Mesenchymal stem cell (in vitro differentiated cells and primary cell): ENCODE measurements around the gene GTF3C1.
A peak's percentile ranks its signal among the peaks of the same experiment; 100 is the strongest.

ENCODE experiments used
- DNase-seq: peaks from one replicate; pipeline ENCODE4 v3.0.0-alpha.2; 2013
- H2AFZ ChIP-seq: one replicate; pipeline ENCODE4 v1.6.1; 2013; ENCODE audit warnings: low read depth, mild to moderate bottlenecking, control low read depth, inconsistent platforms, low read length, moderate library complexity
- H2AK5ac ChIP-seq: 2 replicates; pipeline ENCODE4 v1.6.1; 2013; ENCODE audit warnings: low read length, moderate library complexity, mild to moderate bottlenecking, inconsistent platforms; ENCODE audit not compliant: severe bottlenecking
- H2BK120ac ChIP-seq: one replicate; pipeline ENCODE4 v1.6.1; 2013; ENCODE audit warnings: low read depth, mild to moderate bottlenecking, inconsistent platforms, low read length, moderate library complexity
- H2BK12ac ChIP-seq, 2 experiments: one replicate each; pipeline ENCODE4 v1.6.1; 2013; ENCODE audit warnings: inconsistent platforms in 2 of 2, low read length in 2 of 2, mild to moderate bottlenecking in 2 of 2, moderate library complexity in 2 of 2, control low read depth in 1 of 2
- H2BK15ac ChIP-seq: one replicate; pipeline ENCODE4 v1.6.1; 2013; ENCODE audit warnings: mild to moderate bottlenecking, low read depth, inconsistent platforms; ENCODE audit not compliant: poor library complexity, severe bottlenecking
- H2BK5ac ChIP-seq: 2 replicates; pipeline ENCODE4 v1.6.1; 2013; ENCODE audit warnings: low read depth, mild to moderate bottlenecking, low read length, control low read depth, inconsistent platforms; ENCODE audit not compliant: poor library complexity, severe bottlenecking
- H3K14ac ChIP-seq, 2 experiments: one replicate each; pipeline ENCODE4 v1.6.1; 2013; ENCODE audit warnings: inconsistent platforms in 2 of 2, low read length in 2 of 2, control low read depth in 1 of 2, mild to moderate bottlenecking in 1 of 2, moderate library complexity in 1 of 2
- H3K18ac ChIP-seq, 2 experiments: one replicate each; pipeline ENCODE4 v1.6.1; 2013; ENCODE audit warnings: inconsistent platforms in 2 of 2, low read length in 2 of 2, control low read depth in 1 of 2, low read depth in 1 of 2, mild to moderate bottlenecking in 1 of 2
- H3K23ac ChIP-seq, 2 experiments: one replicate each; pipeline ENCODE4 v1.6.1; 2013; ENCODE audit warnings: inconsistent platforms in 2 of 2, low read length in 2 of 2, mild to moderate bottlenecking in 2 of 2, moderate library complexity in 2 of 2, control low read depth in 1 of 2
- H3K27ac ChIP-seq: 2 replicates; pipeline ENCODE4 v1.5.1; 2013; ENCODE audit warnings: mild to moderate bottlenecking, moderate library complexity, low read length, control low read depth, inconsistent platforms; ENCODE audit not compliant: poor library complexity, severe bottlenecking
- H3K27me3 ChIP-seq, 2 experiments: 2 replicates each; pipeline versions ENCODE4 v1.6.1 to v1.7.0; 2013; ENCODE audit warnings: low read length in 2 of 2, mild to moderate bottlenecking in 2 of 2, moderate library complexity in 2 of 2, control low read depth in 1 of 2, inconsistent platforms in 1 of 2; ENCODE audit not compliant: control insufficient read depth in 1 of 2, insufficient read depth in 1 of 2
- H3K36me3 ChIP-seq, 2 experiments: 2 replicates each; pipeline versions ENCODE4 v1.6.1 to v1.7.0; 2013; ENCODE audit warnings: low read length in 2 of 2, control low read depth in 1 of 2, inconsistent platforms in 1 of 2, low read depth in 1 of 2, mild to moderate bottlenecking in 1 of 2; ENCODE audit not compliant: insufficient read depth in 2 of 2, control insufficient read depth in 1 of 2
- H3K4ac ChIP-seq, 2 experiments: one replicate each; pipeline ENCODE4 v1.6.1; 2013; ENCODE audit warnings: inconsistent platforms in 2 of 2, low read length in 2 of 2, mild to moderate bottlenecking in 2 of 2, moderate library complexity in 2 of 2, control low read depth in 1 of 2, low read depth in 1 of 2
- H3K4me1 ChIP-seq: 2 replicates; pipeline ENCODE4 v1.6.1; 2013; ENCODE audit warnings: low read depth, low read length, control low read depth; ENCODE audit not compliant: control insufficient read depth, insufficient read depth
- H3K4me2 ChIP-seq: 2 replicates; pipeline ENCODE4 v1.6.1; 2013; ENCODE audit warnings: low read length, mild to moderate bottlenecking, inconsistent platforms; ENCODE audit not compliant: poor library complexity, severe bottlenecking
- H3K4me3 ChIP-seq, 2 experiments: 2 replicates each; pipeline versions ENCODE4 v1.5.1 to v1.7.0; 2013; ENCODE audit warnings: low read length in 2 of 2, mild to moderate bottlenecking in 2 of 2, control low read depth in 1 of 2, low read depth in 1 of 2; ENCODE audit not compliant: insufficient read depth in 1 of 2
- H3K79me1 ChIP-seq: replicated peaks from 2 replicates; pipeline ENCODE4 v1.6.1; 2013; ENCODE audit warnings: mild to moderate bottlenecking, control low read depth, low read length, inconsistent platforms; ENCODE audit not compliant: poor library complexity, severe bottlenecking
- H3K9ac ChIP-seq: 2 replicates; pipeline ENCODE4 v1.7.0; 2013; ENCODE audit warnings: mild to moderate bottlenecking, low read length, moderate library complexity
- H3K9me3 ChIP-seq: 2 replicates; pipeline ENCODE4 v1.7.0; 2013; ENCODE audit warnings: mild to moderate bottlenecking, low read length; ENCODE audit not compliant: control insufficient read depth
- H4K8ac ChIP-seq: one replicate; pipeline ENCODE4 v1.6.1; 2013; ENCODE audit warnings: inconsistent platforms, mild to moderate bottlenecking, low read length, moderate library complexity
- H4K91ac ChIP-seq: one replicate; pipeline ENCODE4 v1.6.1; 2013; ENCODE audit warnings: mild to moderate bottlenecking, low read length, inconsistent platforms
- WGBS: methylation state at CpG from one replicate; pipeline ENCODE4 v1.1.7; 2013; ENCODE audit warnings: mixed read lengths; 5-methylcytosine and 5-hydroxymethylcytosine counted together

Gene GTF3C1

DNA sequence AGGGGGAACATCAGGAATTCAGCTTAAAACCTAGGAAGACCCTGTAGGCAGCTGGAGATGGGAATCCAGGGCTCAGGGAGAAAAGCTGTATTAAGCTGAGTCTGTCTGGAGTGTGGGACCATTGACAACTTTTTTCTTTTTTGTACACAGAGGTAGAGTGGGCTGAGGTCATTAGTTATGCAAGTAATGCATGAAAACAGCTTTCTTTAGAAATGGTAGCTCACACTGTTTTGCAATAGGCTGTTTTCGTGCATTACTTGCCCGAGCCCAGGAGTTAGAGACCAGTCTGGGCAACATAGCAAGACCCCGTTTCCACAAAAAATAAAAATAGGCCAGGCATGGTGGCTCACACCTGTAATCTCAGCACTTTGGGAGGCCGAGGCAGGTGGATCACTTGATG, 46.7 kb upstream of the GTF3C1 start:
- Histone ChIP-seq H3K79me1 (peaks cover 8% of the 10 kb centered on the region), H3K27ac (no peak overlapping the region), H2BK15ac (no peak overlapping the region), H3K9ac (no peak overlapping the region), H2AFZ (no peak overlapping the region), H3K23ac (no peak overlapping the region), H3K36me3 (peaks cover 11 to 22% of the 10 kb centered on the region in 2 experiments), H3K4me1 (no peaks in the 10 kb centered on the region), H3K18ac (no peak overlapping the region), H3K9me3 (no peaks in the 10 kb centered on the region), H3K27me3 (no peaks in the 10 kb centered on the region), H2BK5ac (no peak overlapping the region), H2BK12ac (no peak overlapping the region), H3K14ac (no peak overlapping the region), H4K8ac (no peak overlapping the region), H2BK120ac (no peak overlapping the region), H3K4ac (no peak overlapping the region), H2AK5ac (no peak overlapping the region), H3K4me2 (no peak overlapping the region), H4K91ac (no peak overlapping the region), H3K4me3 (no peak overlapping the region)
- no peak for DNase-seq
- WGBS, result 97% methylated on average over 4 of the region's 4 CpGs

DNA sequence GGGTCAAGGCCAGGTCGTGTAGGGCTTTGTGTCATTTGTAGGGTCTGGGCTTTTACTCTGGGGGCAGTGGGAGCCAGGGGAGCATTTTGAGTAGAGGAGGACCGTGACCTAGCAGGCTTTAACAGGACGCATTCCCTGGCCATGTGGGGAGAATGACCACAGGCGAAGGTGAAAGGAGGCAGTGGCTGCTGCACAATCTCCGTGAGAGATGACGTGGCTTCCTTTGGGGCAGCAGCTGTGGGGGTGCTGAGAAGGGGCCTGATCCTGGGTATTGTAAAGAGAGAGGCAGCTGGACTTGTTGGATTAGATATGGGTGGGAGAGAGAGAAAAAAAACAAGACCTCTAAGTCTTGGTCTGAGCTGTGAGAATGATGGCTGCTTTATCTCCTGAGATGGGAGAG, 46.3 kb upstream of the GTF3C1 start:
- Histone ChIP-seq H3K9me3 (no peaks in the 10 kb centered on the region), H2BK12ac (no peak overlapping the region), H3K4me2 (no peak overlapping the region), H2AFZ (no peak overlapping the region), H3K18ac (no peak overlapping the region), H3K27ac (no peak overlapping the region), H3K14ac (peak overlapping the region in 1 of 2 experiments; percentile 62), H3K36me3 (peaks cover 11 to 22% of the 10 kb centered on the region in 2 experiments), H2BK120ac (no peak overlapping the region), H3K4ac (no peak overlapping the region), H3K27me3 (no peaks in the 10 kb centered on the region), H3K79me1 (peaks cover 8% of the 10 kb centered on the region), H3K4me1 (no peaks in the 10 kb centered on the region), H2AK5ac (no peak overlapping the region), H3K9ac (no peak overlapping the region), H2BK5ac (no peak overlapping the region), H4K91ac (no peak overlapping the region), H3K23ac (no peak overlapping the region), H3K4me3 (no peak overlapping the region), H2BK15ac (no peak overlapping the region), H4K8ac (no peak overlapping the region)
- 79% methylated on average over 6 of the region's 6 CpGs for WGBS
- DNase-seq, result no peak

DNA sequence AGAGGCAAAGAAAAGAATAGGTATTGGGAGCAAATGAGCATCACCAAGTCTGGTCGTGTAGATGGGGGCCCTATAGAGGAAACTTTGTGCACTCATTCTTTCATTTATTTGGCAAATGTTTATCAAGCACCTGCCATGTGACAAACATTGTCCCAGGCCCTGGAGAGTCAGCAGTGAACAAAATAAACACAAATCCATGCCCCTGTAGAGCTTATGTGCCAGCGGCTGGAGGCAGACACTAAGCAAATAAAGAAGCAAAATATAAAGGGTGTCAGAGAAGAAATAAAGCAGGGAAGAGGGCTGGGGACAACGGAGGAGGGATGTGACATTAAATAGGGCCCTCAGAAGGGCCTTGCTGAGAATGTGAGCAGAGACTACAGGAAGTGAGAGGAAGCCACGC, 45.8 kb upstream of the GTF3C1 start:
- no peak overlapping the region for H3K4ac ChIP-seq
- H2BK5ac ChIP-seq, result no peak overlapping the region
- no peak overlapping the region for H3K4me2 ChIP-seq
- H3K9me3 ChIP-seq, result no peaks in the 10 kb centered on the region
- no peak overlapping the region for H2BK12ac ChIP-seq
- 79% methylated on average over 4 of the region's 4 CpGs for WGBS
- no peaks in the 10 kb centered on the region for H3K4me1 ChIP-seq
- H3K36me3 ChIP-seq, result peaks cover 11 to 22% of the 10 kb centered on the region in 2 experiments
- no peak overlapping the region for H2BK15ac ChIP-seq
- H3K14ac ChIP-seq, result no peak overlapping the region
- H3K27me3 ChIP-seq, result no peaks in the 10 kb centered on the region
- H4K91ac ChIP-seq, result no peak overlapping the region
- no peak overlapping the region for H4K8ac ChIP-seq
- H2AFZ ChIP-seq, result no peak overlapping the region
- no peak overlapping the region for H2AK5ac ChIP-seq
- no peak overlapping the region for H2BK120ac ChIP-seq
- no peak for DNase-seq
- no peak overlapping the region for H3K4me3 ChIP-seq
- H3K23ac ChIP-seq, result no peak overlapping the region
- H3K27ac ChIP-seq, result no peak overlapping the region
- no peak overlapping the region for H3K18ac ChIP-seq
- H3K79me1 ChIP-seq, result peaks cover 8% of the 10 kb centered on the region
- no peak overlapping the region for H3K9ac ChIP-seq

DNA sequence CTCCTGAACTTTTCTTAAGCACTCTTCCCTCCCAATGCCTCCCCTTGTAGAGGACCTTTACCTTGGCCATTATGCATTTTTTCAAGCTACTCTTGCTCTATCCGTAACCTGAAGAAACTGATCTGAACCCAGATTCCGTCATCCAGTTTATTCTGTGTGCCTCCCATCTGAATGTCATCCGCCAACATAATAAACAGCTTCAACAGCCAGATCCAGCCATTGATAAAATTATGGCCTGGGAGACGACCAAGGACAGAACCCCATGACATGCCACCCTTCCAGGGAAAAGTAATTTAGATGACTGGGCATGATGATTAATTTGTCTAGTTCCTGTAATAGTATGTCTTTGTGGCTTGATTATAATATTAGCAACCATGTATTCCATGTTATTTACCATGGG, 42.1 kb upstream of the GTF3C1 start:
- 96% methylated on average over 2 of the region's 4 CpGs for WGBS
- H3K27ac ChIP-seq, result no peak overlapping the region
- no peak for DNase-seq
- H2BK15ac ChIP-seq, result no peak overlapping the region
- H3K27me3 ChIP-seq, result no peaks in the 10 kb centered on the region
- H4K8ac ChIP-seq, result no peak overlapping the region
- H3K4ac ChIP-seq, result no peak overlapping the region
- H3K4me3 ChIP-seq, result no peak overlapping the region
- no peak overlapping the region for H3K14ac ChIP-seq
- no peak overlapping the region for H2AK5ac ChIP-seq
- no peak overlapping the region for H2AFZ ChIP-seq
- no peak overlapping the region for H4K91ac ChIP-seq
- no peak overlapping the region for H3K9ac ChIP-seq
- H2BK12ac ChIP-seq, result no peak overlapping the region
- H2BK5ac ChIP-seq, result no peak overlapping the region
- H3K4me2 ChIP-seq, result no peak overlapping the region
- no peaks in the 10 kb centered on the region for H3K4me1 ChIP-seq
- peaks cover 8% of the 10 kb centered on the region for H3K79me1 ChIP-seq
- H3K18ac ChIP-seq, result no peak overlapping the region
- peaks cover 0 to 3% of the 10 kb centered on the region in 2 experiments for H3K36me3 ChIP-seq
- H2BK120ac ChIP-seq, result no peak overlapping the region
- peaks cover 5% of the 10 kb centered on the region for H3K9me3 ChIP-seq
- no peak overlapping the region for H3K23ac ChIP-seq
